Measurements from ENCODE around the gene SLC25A42. TPM values are rescaled to one million over a fixed set of nuclear protein-coding genes. Genes with fewer than 3 reads are reported as not detected.

SLC25A42 gene
- total RNA-seq, 1 donor = 5.4 TPM

GRCh38 chr19:19095691-19096090 lies 31.9 kb downstream of the SLC25A42 start:
- TF ChIP-seq CTCF (IDR thresholded peaks at IDR 0.05; ENCODE audit: extremely low read depth, low read depth, low read length) = no peak

GRCh38 chr19:19096641-19097627 lies 33.1 kb downstream of the SLC25A42 start:
- no peak for DNase-seq (ENCODE audit: insufficient read length, low spot score, missing footprints)
- H3K9me3 ChIP-seq (ENCODE audit: low read depth, low read length) = no peaks in the 10 kb centered on the region
- H3K4me2 ChIP-seq (ENCODE audit: insufficient read depth, low read length) = no peak overlapping the region
- peaks cover 4% of the 10 kb centered on the region for H3K36me3 ChIP-seq (ENCODE audit: insufficient read depth, low read length)
- H3K79me2 ChIP-seq (ENCODE audit: insufficient read depth, low read length) = no peaks in the 10 kb centered on the region
- H4K20me1 ChIP-seq (ENCODE audit: insufficient read depth, low read length) = peaks cover 2% of the 10 kb centered on the region
- no peak for TF ChIP-seq CTCF (IDR thresholded peaks at IDR 0.05; ENCODE audit: extremely low read depth, low read depth, low read length)
- H3K4me1 ChIP-seq (ENCODE audit: insufficient read depth, low read length) = no peaks in the 10 kb centered on the region
- no peaks in the 10 kb centered on the region for H3K27me3 ChIP-seq (ENCODE audit: insufficient read depth, low read length)
- no peak overlapping the region for H3K4me3 ChIP-seq (ENCODE audit: insufficient read depth, low read length)
- no peak overlapping the region for H3K27ac ChIP-seq (ENCODE audit: low read depth, low read length)
- H2AFZ ChIP-seq (ENCODE audit: low read length) = no peak overlapping the region

More at GRCh38 chr19:19095691-19096090, 31.9 kb downstream of the SLC25A42 start:
- no peak overlapping the region for H3K4me3 ChIP-seq (ENCODE audit: insufficient read depth, low read length)
- H4K20me1 ChIP-seq (ENCODE audit: insufficient read depth, low read length) = peaks cover 2% of the 10 kb centered on the region
- DNase-seq (ENCODE audit: insufficient read length, low spot score, missing footprints) = peak; percentile 72
- H3K9me3 ChIP-seq (ENCODE audit: low read depth, low read length) = no peaks in the 10 kb centered on the region
- no peaks in the 10 kb centered on the region for H3K27me3 ChIP-seq (ENCODE audit: insufficient read depth, low read length)
- no peaks in the 10 kb centered on the region for H3K4me1 ChIP-seq (ENCODE audit: insufficient read depth, low read length)
- no peak overlapping the region for H3K4me2 ChIP-seq (ENCODE audit: insufficient read depth, low read length)
- no peak overlapping the region for H3K27ac ChIP-seq (ENCODE audit: low read depth, low read length)
- H3K36me3 ChIP-seq (ENCODE audit: insufficient read depth, low read length) = peaks cover 4% of the 10 kb centered on the region
- no peak overlapping the region for H2AFZ ChIP-seq (ENCODE audit: low read length)
- no peaks in the 10 kb centered on the region for H3K79me2 ChIP-seq (ENCODE audit: insufficient read depth, low read length)

DNA sequence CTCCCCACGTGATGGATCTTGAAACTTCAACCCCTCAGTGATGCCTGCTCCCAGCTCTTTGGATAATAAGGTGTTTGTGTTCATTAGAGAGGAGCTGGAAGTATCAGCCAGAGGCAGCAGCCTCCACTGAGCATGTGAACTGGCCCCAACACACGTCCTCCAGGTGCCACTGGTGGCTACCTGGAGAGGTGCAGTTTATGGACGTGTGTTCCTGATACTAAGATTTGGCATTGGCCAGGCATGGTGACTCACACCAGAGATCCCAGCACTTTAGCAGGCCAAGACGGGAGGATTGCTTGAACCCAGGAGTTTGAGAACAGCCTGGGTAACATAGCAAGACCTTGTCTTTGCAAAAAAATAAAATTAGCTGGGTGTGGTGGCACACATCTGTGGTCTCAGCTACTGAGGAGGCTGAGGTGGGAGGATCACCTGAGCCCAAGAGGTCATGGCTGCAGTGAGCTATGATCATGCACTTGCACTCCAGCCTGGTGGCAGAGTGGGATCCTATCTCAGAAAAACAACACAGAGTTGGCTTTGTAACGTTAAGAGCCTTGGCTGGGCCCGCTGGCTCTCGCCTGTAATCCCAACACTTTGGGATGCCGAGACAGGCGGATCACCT lies 34.4 kb downstream of the SLC25A42 start:
- Histone ChIP-seq H3K79me2 (ENCODE audit: insufficient read depth, low read length) (no peaks in the 10 kb centered on the region), H3K27me3 (ENCODE audit: insufficient read depth, low read length) (no peaks in the 10 kb centered on the region), H3K4me2 (ENCODE audit: insufficient read depth, low read length) (no peak overlapping the region), H3K4me1 (ENCODE audit: insufficient read depth, low read length) (no peaks in the 10 kb centered on the region), H3K4me3 (ENCODE audit: insufficient read depth, low read length) (no peak overlapping the region), H3K9me3 (ENCODE audit: low read depth, low read length) (no peaks in the 10 kb centered on the region), H2AFZ (ENCODE audit: low read length) (no peak overlapping the region), H3K36me3 (ENCODE audit: insufficient read depth, low read length) (peaks cover 4% of the 10 kb centered on the region), H4K20me1 (ENCODE audit: insufficient read depth, low read length) (no peaks in the 10 kb centered on the region), H3K27ac (ENCODE audit: low read depth, low read length) (no peak overlapping the region)
- TF ChIP-seq CTCF (IDR thresholded peaks at IDR 0.05; ENCODE audit: extremely low read depth, low read depth, low read length) = no peak
- DNase-seq (ENCODE audit: insufficient read length, low spot score, missing footprints) = peak; percentile 22
